Upper lobe of left lung (tissue), 4 donors: Measurements from ENCODE around the gene CDH18.

Experiments
- POLR2AphosphoS5 ChIP-seq, 2 donors: sonication (generic); formaldehyde crosslinking; IDR thresholded peaks; one replicate each; pipeline ENCODE4 v1.5.1; 2017; ENCODE audit warnings: antibody characterized with exemption in 2 of 2
- TF ChIP-seq, protein P1 (sequence below), 6 experiments: fragments of 450-650 bp in 4 of 6; fragments of 200-600 bp in 2 of 6; sonication (generic) in 2 of 6; IDR thresholded peaks; one replicate each; pipeline ENCODE4 v1.5.1; 2016 to 2019; ENCODE audit warnings: antibody characterized with exemption in 6 of 6

DNA sequence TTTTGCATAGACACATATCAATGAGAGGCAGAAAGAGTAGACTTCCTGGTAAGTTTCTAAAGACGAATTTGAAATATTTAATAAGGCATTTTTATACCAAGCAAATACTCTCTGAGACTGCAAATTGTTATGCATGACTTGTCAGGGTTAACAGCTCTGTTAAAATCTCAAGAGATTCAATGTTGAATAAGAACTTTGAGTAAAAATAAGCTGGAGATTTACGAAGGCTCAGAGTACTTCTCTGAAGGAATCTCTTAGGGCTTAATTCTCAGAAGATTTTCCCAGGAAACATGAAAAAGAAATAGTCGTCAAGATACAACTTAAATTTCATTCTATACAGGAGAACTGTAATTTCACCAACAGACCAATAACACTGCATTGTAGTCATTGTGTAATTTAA, 259.4 kb downstream of the CDH18 start:
- TF ChIP-seq, protein P1, sequence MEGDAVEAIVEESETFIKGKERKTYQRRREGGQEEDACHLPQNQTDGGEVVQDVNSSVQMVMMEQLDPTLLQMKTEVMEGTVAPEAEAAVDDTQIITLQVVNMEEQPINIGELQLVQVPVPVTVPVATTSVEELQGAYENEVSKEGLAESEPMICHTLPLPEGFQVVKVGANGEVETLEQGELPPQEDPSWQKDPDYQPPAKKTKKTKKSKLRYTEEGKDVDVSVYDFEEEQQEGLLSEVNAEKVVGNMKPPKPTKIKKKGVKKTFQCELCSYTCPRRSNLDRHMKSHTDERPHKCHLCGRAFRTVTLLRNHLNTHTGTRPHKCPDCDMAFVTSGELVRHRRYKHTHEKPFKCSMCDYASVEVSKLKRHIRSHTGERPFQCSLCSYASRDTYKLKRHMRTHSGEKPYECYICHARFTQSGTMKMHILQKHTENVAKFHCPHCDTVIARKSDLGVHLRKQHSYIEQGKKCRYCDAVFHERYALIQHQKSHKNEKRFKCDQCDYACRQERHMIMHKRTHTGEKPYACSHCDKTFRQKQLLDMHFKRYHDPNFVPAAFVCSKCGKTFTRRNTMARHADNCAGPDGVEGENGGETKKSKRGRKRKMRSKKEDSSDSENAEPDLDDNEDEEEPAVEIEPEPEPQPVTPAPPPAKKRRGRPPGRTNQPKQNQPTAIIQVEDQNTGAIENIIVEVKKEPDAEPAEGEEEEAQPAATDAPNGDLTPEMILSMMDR (IDR thresholded peaks at IDR 0.05), result no peak
- TF ChIP-seq POLR2AphosphoS5 (IDR thresholded peaks at IDR 0.05), result no peak
